Nephron progenitor cell (in vitro differentiated cells): Measurements from ENCODE around the gene YJEFN3.
A peak's percentile ranks its signal among the peaks of the same experiment; 100 is the strongest.

Source experiments
- DNase-seq: peaks from one replicate; pipeline ENCODE4 v3.0.0; 2021
- H3K27ac Mint-ChIP-seq: 2 replicates; pipeline ENCODE4 v1.8.0; 2021; ENCODE audit warnings: mild to moderate bottlenecking, moderate library complexity, mixed read lengths
- H3K27me3 Mint-ChIP-seq: 2 replicates; pipeline ENCODE4 v1.8.0; 2021; ENCODE audit warnings: mild to moderate bottlenecking, low read depth, mixed read lengths; ENCODE audit not compliant: poor library complexity
- H3K36me3 Mint-ChIP-seq: 2 replicates; pipeline ENCODE4 v1.8.0; 2021; ENCODE audit warnings: low read depth, mixed read lengths
- H3K4me1 Mint-ChIP-seq: 2 replicates; pipeline ENCODE4 v1.8.0; 2021; ENCODE audit warnings: mixed read lengths
- H3K4me3 Mint-ChIP-seq: 2 replicates; pipeline ENCODE4 v1.8.0; 2021; ENCODE audit warnings: mild to moderate bottlenecking, moderate library complexity, mixed read lengths
- H3K9me3 Mint-ChIP-seq: 2 replicates; pipeline ENCODE4 v1.8.0; 2021; ENCODE audit warnings: mild to moderate bottlenecking, moderate library complexity, mixed read lengths
- CTCF ChIP-seq: fragments of 200-600 bp; sonication (generic); IDR thresholded peaks from 2 replicates; pipeline ENCODE4 v1.5.0; 2021; ENCODE audit warnings: antibody characterized with exemption

YJEFN3 gene

GRCh38 chr19:19534556-19535265 is 6.0 kb downstream of the YJEFN3 start:
- Mint-ChIP-seq H3K4me3 (no peak overlapping the region), H3K36me3 (peaks cover 19% of the 10 kb centered on the region), H3K9me3 (no peaks in the 10 kb centered on the region), H3K27ac (no peak overlapping the region), H3K4me1 (peaks cover 42% of the 10 kb centered on the region), H3K27me3 (peaks cover 18% of the 10 kb centered on the region)
- no peak for DNase-seq
- no peak for TF ChIP-seq CTCF

GRCh38 chr19:19535311-19536191 is 6.8 kb downstream of the YJEFN3 start:
- no peak for DNase-seq
- Mint-ChIP-seq H3K27ac (no peak overlapping the region), H3K9me3 (no peaks in the 10 kb centered on the region), H3K4me1 (peaks cover 38% of the 10 kb centered on the region), H3K27me3 (peaks cover 19% of the 10 kb centered on the region), H3K36me3 (peaks cover 17% of the 10 kb centered on the region), H3K4me3 (peak overlapping the region; percentile 18)
- TF ChIP-seq CTCF: no peak

GRCh38 chr19:19537075-19538048 is 8.7 kb downstream of the YJEFN3 start:
- no peak for DNase-seq
- H3K27ac Mint-ChIP-seq: no peak overlapping the region
- TF ChIP-seq CTCF: no peak
- H3K4me3 Mint-ChIP-seq: peak overlapping the region; percentile 64
- peaks cover 20% of the 10 kb centered on the region for H3K27me3 Mint-ChIP-seq
- H3K9me3 Mint-ChIP-seq: no peaks in the 10 kb centered on the region
- H3K4me1 Mint-ChIP-seq: peaks cover 26% of the 10 kb centered on the region
- H3K36me3 Mint-ChIP-seq: peaks cover 8% of the 10 kb centered on the region

- Mint-ChIP-seq H3K36me3 (peaks cover 8% of the 10 kb centered on the region), H3K4me1 (peaks cover 19% of the 10 kb centered on the region), H3K4me3 (peak within 1 kb of the TSS; percentile 79), H3K27ac (no peak within 1 kb of the TSS), H3K27me3 (peaks cover 20% of the 10 kb centered on the region), H3K9me3 (no peaks in the 10 kb centered on the region)
- peak; percentile 93 for DNase-seq
- no peak for TF ChIP-seq CTCF
Observed at GRCh38 chr19:19538061-19538784, 9.5 kb downstream of the YJEFN3 start, which contains the start of gene CILP2. CILP2 (plus strand) TSS chr19:19538265; CDS start chr19:19538350, 85 bp downstream.

- peaks cover 15% of the 10 kb centered on the region for H3K4me1 Mint-ChIP-seq
- H3K9me3 Mint-ChIP-seq: no peaks in the 10 kb centered on the region
- peaks cover 8% of the 10 kb centered on the region for H3K36me3 Mint-ChIP-seq
- H3K27ac Mint-ChIP-seq: no peak overlapping the region
- no peak for TF ChIP-seq CTCF
- DNase-seq: no peak
- H3K4me3 Mint-ChIP-seq: peak overlapping the region; percentile 79
- H3K27me3 Mint-ChIP-seq: peaks cover 20% of the 10 kb centered on the region
Observed at GRCh38 chr19:19538785-19539166, 10.1 kb downstream of the YJEFN3 start.
